NCI-H748 (cell line): ENCODE measurements around the gene TRAF4.
"Not testable (repeated sequence)": the region's sequence is repeated elsewhere in the genome, so short reads cannot be mapped to it uniquely, and the experiment has no call there.

Experiments
- DNase-seq: peaks from one replicate; lab custom pipeline; 2025; ENCODE audit not compliant: unreplicated experiment; lab: John Stamatoyannopoulos, UW

TRAF4 gene

GRCh38 chr17:28712705-28713415 lies 31.0 kb upstream of the TRAF4 start:
- no peak for DNase-seq

GRCh38 chr17:28714281-28714680 lies 29.5 kb upstream of the TRAF4 start:
- no peak for DNase-seq

- no peak for DNase-seq
Observed at GRCh38 chr17:28715217-28715616, 28.6 kb upstream of the TRAF4 start.

- no peak for DNase-seq
Observed at GRCh38 chr17:28716740-28717577, 26.9 kb upstream of the TRAF4 start.

GRCh38 chr17:28717578-28718332 lies 26.1 kb upstream of the TRAF4 start, which contains the start of gene RAB34:
Gene RAB34 (minus strand): TSS chr17:28717868. CDS start chr17:28717266, 602 bp downstream.
- peak; percentile 49 for DNase-seq

GRCh38 chr17:28718333-28719020 lies 25.3 kb upstream of the TRAF4 start:
- no peak for DNase-seq

GRCh38 chr17:28719021-28719433 lies 24.8 kb upstream of the TRAF4 start:
- no peak for DNase-seq

GRCh38 chr17:28720247-28720996 lies 23.4 kb upstream of the TRAF4 start:
- no peak for DNase-seq

- not testable (repeated sequence) for DNase-seq
Observed at GRCh38 chr17:28720997-28721329, 22.8 kb upstream of the TRAF4 start.

- no peak for DNase-seq
Observed at GRCh38 chr17:28722417-28723158, 21.2 kb upstream of the TRAF4 start.

GRCh38 chr17:28723159-28723835 lies 20.5 kb upstream of the TRAF4 start:
- DNase-seq, result no peak

- not testable (repeated sequence) for DNase-seq
Observed at GRCh38 chr17:28723836-28724499, 19.8 kb upstream of the TRAF4 start.

GRCh38 chr17:28724500-28725165 lies 19.2 kb upstream of the TRAF4 start:
- DNase-seq, result no peak

- DNase-seq, result no peak
Observed at GRCh38 chr17:28725166-28725659, 18.6 kb upstream of the TRAF4 start.

GRCh38 chr17:28725660-28726225 lies 18.1 kb upstream of the TRAF4 start:
- peak; percentile 93 for DNase-seq

- peak; percentile 86 for DNase-seq
Observed at GRCh38 chr17:28726226-28726626, 17.6 kb upstream of the TRAF4 start, which contains the start of gene TLCD1. Gene TLCD1 (minus strand): TSS chr17:28726233. CDS start chr17:28726097, 136 bp downstream.
